Thymus (tissue), 11 donors: ENCODE measurements around the gene SYT3. TPM values are rescaled to one million over a fixed set of nuclear protein-coding genes. Genes with fewer than 3 reads are reported as not detected.

Source experiments
- DNase-seq, 9 donors: peaks; one replicate each; pipeline ENCODE4 v3.0.0-alpha.2; 2013; ENCODE audit warnings: low spot score in 9 of 9, low read depth in 6 of 9, missing footprints in 1 of 9
- H3K27ac ChIP-seq, 2 donors: one replicate each; pipeline ENCODE4 v1.5.1; 2013; ENCODE audit warnings: control low read depth in 1 of 2, low read depth in 1 of 2, low read length in 1 of 2, mild to moderate bottlenecking in 1 of 2, moderate library complexity in 1 of 2
- H3K27me3 ChIP-seq, 2 donors: one replicate each; pipeline ENCODE4 v1.5.1; 2013; ENCODE audit warnings: low read length in 1 of 2; ENCODE audit not compliant: control insufficient read depth in 2 of 2, insufficient read depth in 1 of 2
- H3K36me3 ChIP-seq, 2 donors: one replicate each; pipeline ENCODE4 v1.5.1; 2013; ENCODE audit warnings: low read length in 1 of 2, mild to moderate bottlenecking in 1 of 2, moderate library complexity in 1 of 2; ENCODE audit not compliant: control insufficient read depth in 2 of 2, insufficient read depth in 2 of 2
- H3K4me1 ChIP-seq, 2 donors: one replicate each; pipeline ENCODE4 v1.5.1; 2013; ENCODE audit warnings: low read length in 2 of 2; ENCODE audit not compliant: control insufficient read depth in 2 of 2, insufficient read depth in 2 of 2
- H3K4me3 ChIP-seq, 2 donors: one replicate each; pipeline ENCODE4 v1.5.1; 2013; ENCODE audit warnings: low read length in 2 of 2, control low read depth in 1 of 2, mild to moderate bottlenecking in 1 of 2
- H3K9me3 ChIP-seq, 2 donors: one replicate each; pipeline ENCODE4 v1.5.1; 2013; ENCODE audit warnings: low read length in 1 of 2, mild to moderate bottlenecking in 1 of 2; ENCODE audit not compliant: control insufficient read depth in 2 of 2, insufficient read depth in 1 of 2
- WGBS: extraction: QIAGEN DNeasy Blood & Tissue Kit; methylation state at CpG from one replicate; pipeline ENCODE4 v1.1.7; 2013; 5-methylcytosine and 5-hydroxymethylcytosine counted together
- polyA plus RNA-seq: library from polyadenylated mRNA; stranded (reverse); fragments of 200-250 nt; gene quantifications from one replicate; pipeline ENCODE4 v1.2.3, GENCODE V29; 2013
- total RNA-seq: library from RNA; stranded (reverse); fragments of 120-200 nt; gene quantifications from one replicate; pipeline ENCODE4 v1.2.4, GENCODE V29; 2013
- donor health status: healthy.

SYT3 gene
- total and polyA plus RNA-seq, 2 donors, result 0.02 to 0.09 TPM

GRCh38 chr19:50645107-50645506 is 5.4 kb upstream of the SYT3 start:
- peaks cover 1 to 11% of the 10 kb centered on the region in 2 donors for H3K27me3 ChIP-seq
- WGBS, result 84% methylated on average over 6 of the region's 6 CpGs
- H3K27ac ChIP-seq, result no peak overlapping the region
- no peak for DNase-seq
- no peaks in the 10 kb centered on the region for H3K4me1 ChIP-seq
- H3K4me3 ChIP-seq, result no peak overlapping the region
- no peaks in the 10 kb centered on the region for H3K36me3 ChIP-seq
- no peaks in the 10 kb centered on the region for H3K9me3 ChIP-seq

- 47% methylated on average over 1 of the region's 1 CpG for WGBS
- Histone ChIP-seq H3K4me3 (no peak overlapping the region), H3K9me3 (no peaks in the 10 kb centered on the region), H3K36me3 (no peaks in the 10 kb centered on the region), H3K4me1 (peaks cover 0 to 1% of the 10 kb centered on the region in 2 donors), H3K27ac (no peak overlapping the region), H3K27me3 (peaks cover 8 to 18% of the 10 kb centered on the region in 2 donors)
- DNase-seq, result no peak
Measured at GRCh38 chr19:50644315-50644915, 4.7 kb upstream of the SYT3 start.

- H3K36me3 ChIP-seq, result no peaks in the 10 kb centered on the region
- peaks cover 23 to 43% of the 10 kb centered on the region in 2 donors for H3K27me3 ChIP-seq
Measured at GRCh38 chr19:50640368-50640767, 687 bp upstream of the SYT3 start.

GRCh38 chr19:50638600-50638999 is 1.1 kb downstream of the SYT3 start:
- Histone ChIP-seq H3K4me1 (peaks cover 0 to 3% of the 10 kb centered on the region in 2 donors), H3K27me3 (peaks cover 23 to 43% of the 10 kb centered on the region in 2 donors), H3K36me3 (no peaks in the 10 kb centered on the region), H3K27ac (no peak overlapping the region), H3K9me3 (peaks cover 2 to 13% of the 10 kb centered on the region in 2 donors), H3K4me3 (no peak overlapping the region)
- 59% methylated on average over 10 of the region's 10 CpGs for WGBS
- no peak for DNase-seq

More at GRCh38 chr19:50640368-50640767, 687 bp upstream of the SYT3 start:
- 68% methylated on average over 2 of the region's 2 CpGs for WGBS
- no peak for DNase-seq
- Histone ChIP-seq H3K4me3 (no peak overlapping the region), H3K27ac (no peak overlapping the region), H3K4me1 (peaks cover 0 to 3% of the 10 kb centered on the region in 2 donors), H3K9me3 (peaks cover 0 to 8% of the 10 kb centered on the region in 2 donors)

GRCh38 chr19:50636317-50637085 is 3.2 kb downstream of the SYT3 start:
- WGBS, result 60% methylated on average over 5 of the region's 5 CpGs
- Histone ChIP-seq H3K36me3 (no peaks in the 10 kb centered on the region), H3K27ac (no peak overlapping the region), H3K9me3 (peaks cover 2 to 17% of the 10 kb centered on the region in 2 donors), H3K27me3 (peaks cover 23 to 40% of the 10 kb centered on the region in 2 donors), H3K4me3 (no peak overlapping the region), H3K4me1 (peaks cover 0 to 3% of the 10 kb centered on the region in 2 donors)
- no peak for DNase-seq

- Histone ChIP-seq H3K9me3 (peaks cover 2 to 14% of the 10 kb centered on the region in 2 donors), H3K4me3 (no peak overlapping the region), H3K36me3 (no peaks in the 10 kb centered on the region), H3K27me3 (peaks cover 11 to 21% of the 10 kb centered on the region in 2 donors), H3K27ac (no peak overlapping the region), H3K4me1 (no peaks in the 10 kb centered on the region)
- 100% methylated on average over 2 of the region's 2 CpGs for WGBS
- DNase-seq, result no peak
Measured at GRCh38 chr19:50633973-50634372, 5.7 kb downstream of the SYT3 start.

- H3K27ac ChIP-seq, result no peak overlapping the region
- peaks cover 2 to 13% of the 10 kb centered on the region in 2 donors for H3K9me3 ChIP-seq
- WGBS, result 95% methylated on average over 2 of the region's 2 CpGs
- no peaks in the 10 kb centered on the region for H3K4me1 ChIP-seq
- peaks cover 4 to 14% of the 10 kb centered on the region in 2 donors for H3K27me3 ChIP-seq
- H3K36me3 ChIP-seq, result no peaks in the 10 kb centered on the region
- no peak for DNase-seq
- H3K4me3 ChIP-seq, result no peak overlapping the region
Measured at GRCh38 chr19:50633359-50633758, 6.3 kb downstream of the SYT3 start.

- Histone ChIP-seq H3K27ac (no peak overlapping the region), H3K4me3 (no peak overlapping the region), H3K9me3 (peaks cover 2 to 13% of the 10 kb centered on the region in 2 donors), H3K27me3 (peaks cover 0 to 4% of the 10 kb centered on the region in 2 donors), H3K4me1 (no peaks in the 10 kb centered on the region), H3K36me3 (no peaks in the 10 kb centered on the region)
- 86% methylated on average over 20 of the region's 20 CpGs for WGBS
- no peak for DNase-seq
Measured at GRCh38 chr19:50632151-50632835, 7.4 kb downstream of the SYT3 start.

GRCh38 chr19:50629801-50630200 is 9.9 kb downstream of the SYT3 start:
- H3K9me3 ChIP-seq, result peaks cover 2 to 9% of the 10 kb centered on the region in 2 donors
- no peak overlapping the region for H3K4me3 ChIP-seq
- WGBS, result 86% methylated on average over 14 of the region's 14 CpGs
- H3K27ac ChIP-seq, result no peak overlapping the region
- no peaks in the 10 kb centered on the region for H3K27me3 ChIP-seq
- no peaks in the 10 kb centered on the region for H3K36me3 ChIP-seq
- DNase-seq, result no peak
- H3K4me1 ChIP-seq, result no peaks in the 10 kb centered on the region
